Measurements from ENCODE around the gene NLK.

The NLK gene

GRCh38 chr17:28039251-28039650, 3.2 kb upstream of the NLK start:
- H3K36me3 ChIP-seq (ENCODE audit: control insufficient read depth in 2 of 2, insufficient read depth in 2 of 2, low read length in 2 of 2), result no peaks in the 10 kb centered on the region
- H3K9me3 ChIP-seq (ENCODE audit: control insufficient read depth in 2 of 2, low read length in 2 of 2), result no peaks in the 10 kb centered on the region
- peaks cover 10% of the 10 kb centered on the region for H3K4me1 ChIP-seq (ENCODE audit: control insufficient read depth, insufficient read depth, low read length)
- no peak overlapping the region for H3K27ac ChIP-seq (ENCODE audit: low read length)
- H3K27me3 ChIP-seq (ENCODE audit: control insufficient read depth in 1 of 2, insufficient read depth in 2 of 2, low read length in 2 of 2), result no peaks in the 10 kb centered on the region
- no peak overlapping the region for H3K9ac ChIP-seq (ENCODE audit: low read length in 2 of 2)
- H3K4me3 ChIP-seq (ENCODE audit: low read length in 2 of 2), result no peak overlapping the region

DNA sequence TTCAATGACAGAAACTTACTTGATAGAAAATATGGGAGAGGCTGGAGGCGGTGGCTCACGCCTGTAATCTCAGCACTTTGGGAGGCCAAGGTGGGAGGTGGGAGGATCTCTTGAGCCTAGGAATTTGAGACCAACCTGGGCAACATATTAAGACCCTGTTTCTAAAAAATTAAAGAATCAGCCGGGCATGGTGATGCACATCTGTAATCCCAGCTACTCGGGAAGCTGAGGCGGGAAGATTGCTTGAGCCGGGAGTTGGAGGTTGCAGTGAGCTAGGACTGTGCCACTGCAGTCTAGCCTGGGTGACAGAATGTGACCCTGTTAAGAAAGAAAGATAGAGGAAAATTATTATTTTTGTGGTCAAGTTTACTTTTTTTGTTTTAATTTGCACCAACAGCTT, 2.1 kb upstream of the NLK start:
- Histone ChIP-seq H3K9ac (ENCODE audit: low read length in 2 of 2) (no peak overlapping the region), H3K36me3 (ENCODE audit: control insufficient read depth in 2 of 2, insufficient read depth in 2 of 2, low read length in 2 of 2) (no peaks in the 10 kb centered on the region), H3K9me3 (ENCODE audit: control insufficient read depth in 2 of 2, low read length in 2 of 2) (no peaks in the 10 kb centered on the region), H3K4me3 (ENCODE audit: low read length in 2 of 2) (peak overlapping the region; percentile 42 to 54), H3K4me1 (ENCODE audit: control insufficient read depth, insufficient read depth, low read length) (peaks cover 10% of the 10 kb centered on the region), H3K27me3 (ENCODE audit: control insufficient read depth in 1 of 2, insufficient read depth in 2 of 2, low read length in 2 of 2) (no peaks in the 10 kb centered on the region), H3K27ac (ENCODE audit: low read length) (no peak overlapping the region)

DNA sequence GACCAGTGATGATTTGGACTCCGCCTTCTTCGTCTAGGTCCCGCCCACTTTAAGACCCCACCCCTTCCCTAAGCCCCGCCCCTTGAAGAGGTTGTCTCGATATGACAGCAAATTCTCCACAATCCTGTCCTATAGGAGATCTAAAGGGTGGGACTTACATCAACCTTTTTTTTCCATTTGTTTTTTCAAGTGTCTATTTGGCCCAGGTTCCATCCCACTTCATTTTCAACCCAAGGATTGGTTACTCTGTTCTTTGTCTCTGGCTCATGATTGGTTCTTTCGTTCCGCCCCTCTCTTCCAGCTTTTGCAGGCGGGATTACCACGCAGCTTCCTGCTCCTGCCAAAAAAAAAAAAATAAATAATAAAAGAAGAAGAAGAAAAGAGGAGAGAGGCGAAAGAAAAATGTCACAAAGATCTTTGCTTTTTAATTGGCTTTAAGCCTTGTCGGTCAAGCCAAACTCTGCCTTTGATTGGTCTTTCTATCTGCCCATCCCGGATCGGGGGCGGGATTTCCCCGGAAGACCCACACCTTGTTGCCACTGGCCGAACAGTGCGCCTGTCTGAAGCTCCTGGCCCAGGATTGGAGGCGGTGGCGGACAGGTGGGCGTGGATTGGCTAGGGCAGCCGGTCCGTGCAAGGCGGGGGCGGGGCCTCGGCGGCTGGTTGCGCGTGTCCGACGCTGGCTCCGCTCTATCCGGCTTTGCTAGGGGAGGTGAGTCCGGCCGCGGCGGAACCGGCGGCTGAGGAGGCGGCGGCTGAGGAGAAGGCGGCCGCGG, 1.2 kb upstream of the NLK start:
- Histone ChIP-seq H3K36me3 (ENCODE audit: control insufficient read depth in 2 of 2, insufficient read depth in 2 of 2, low read length in 2 of 2) (no peaks in the 10 kb centered on the region), H3K4me1 (ENCODE audit: control insufficient read depth, insufficient read depth, low read length) (peaks cover 10% of the 10 kb centered on the region), H3K27me3 (ENCODE audit: control insufficient read depth in 1 of 2, insufficient read depth in 2 of 2, low read length in 2 of 2) (no peaks in the 10 kb centered on the region), H3K27ac (ENCODE audit: low read length) (peak overlapping the region; percentile 46), H3K4me3 (ENCODE audit: low read length in 2 of 2) (peak overlapping the region; percentile 42 to 84), H3K9me3 (ENCODE audit: control insufficient read depth in 2 of 2, low read length in 2 of 2) (no peaks in the 10 kb centered on the region), H3K9ac (ENCODE audit: low read length in 2 of 2) (no peak overlapping the region)

- Histone ChIP-seq H3K27me3 (ENCODE audit: control insufficient read depth in 1 of 2, insufficient read depth in 2 of 2, low read length in 2 of 2) (no peaks in the 10 kb centered on the region), H3K9me3 (ENCODE audit: control insufficient read depth in 2 of 2, low read length in 2 of 2) (no peaks in the 10 kb centered on the region), H3K36me3 (ENCODE audit: control insufficient read depth in 2 of 2, insufficient read depth in 2 of 2, low read length in 2 of 2) (no peaks in the 10 kb centered on the region), H3K4me1 (ENCODE audit: control insufficient read depth, insufficient read depth, low read length) (peaks cover 10% of the 10 kb centered on the region), H3K9ac (ENCODE audit: low read length in 2 of 2) (peak overlapping the region; percentile 64 to 76), H3K4me3 (ENCODE audit: low read length in 2 of 2) (peak overlapping the region; percentile 61 to 84), H3K27ac (ENCODE audit: low read length) (peak overlapping the region; percentile 46)
Measured at GRCh38 chr17:28041844-28042656, 427 bp upstream of the NLK start.

- H3K9ac ChIP-seq (ENCODE audit: low read length in 2 of 2), result peak overlapping the region in 1 of 2 donors; percentile 64
- peak overlapping the region; percentile 61 to 84 for H3K4me3 ChIP-seq (ENCODE audit: low read length in 2 of 2)
- H3K27ac ChIP-seq (ENCODE audit: low read length), result no peak overlapping the region
- no peaks in the 10 kb centered on the region for H3K36me3 ChIP-seq (ENCODE audit: control insufficient read depth in 2 of 2, insufficient read depth in 2 of 2, low read length in 2 of 2)
- H3K27me3 ChIP-seq (ENCODE audit: control insufficient read depth in 1 of 2, insufficient read depth in 2 of 2, low read length in 2 of 2), result no peaks in the 10 kb centered on the region
- H3K4me1 ChIP-seq (ENCODE audit: control insufficient read depth, insufficient read depth, low read length), result peaks cover 10% of the 10 kb centered on the region
- H3K9me3 ChIP-seq (ENCODE audit: control insufficient read depth in 2 of 2, low read length in 2 of 2), result no peaks in the 10 kb centered on the region
Measured at GRCh38 chr17:28042721-28043291, 329 bp downstream of the NLK start.

- Histone ChIP-seq H3K9me3 (ENCODE audit: control insufficient read depth in 2 of 2, low read length in 2 of 2) (no peaks in the 10 kb centered on the region), H3K27me3 (ENCODE audit: control insufficient read depth in 1 of 2, insufficient read depth in 2 of 2, low read length in 2 of 2) (no peaks in the 10 kb centered on the region), H3K36me3 (ENCODE audit: control insufficient read depth in 2 of 2, insufficient read depth in 2 of 2, low read length in 2 of 2) (no peaks in the 10 kb centered on the region), H3K9ac (ENCODE audit: low read length in 2 of 2) (no peak overlapping the region), H3K4me3 (ENCODE audit: low read length in 2 of 2) (peak overlapping the region; percentile 5 to 47), H3K4me1 (ENCODE audit: control insufficient read depth, insufficient read depth, low read length) (peaks cover 10% of the 10 kb centered on the region), H3K27ac (ENCODE audit: low read length) (no peak overlapping the region)
Measured at GRCh38 chr17:28043296-28043695, 819 bp downstream of the NLK start.

- no peak overlapping the region for H3K9ac ChIP-seq (ENCODE audit: low read length in 2 of 2)
Measured at GRCh38 chr17:28043741-28044140, 1.3 kb downstream of the NLK start.

DNA sequence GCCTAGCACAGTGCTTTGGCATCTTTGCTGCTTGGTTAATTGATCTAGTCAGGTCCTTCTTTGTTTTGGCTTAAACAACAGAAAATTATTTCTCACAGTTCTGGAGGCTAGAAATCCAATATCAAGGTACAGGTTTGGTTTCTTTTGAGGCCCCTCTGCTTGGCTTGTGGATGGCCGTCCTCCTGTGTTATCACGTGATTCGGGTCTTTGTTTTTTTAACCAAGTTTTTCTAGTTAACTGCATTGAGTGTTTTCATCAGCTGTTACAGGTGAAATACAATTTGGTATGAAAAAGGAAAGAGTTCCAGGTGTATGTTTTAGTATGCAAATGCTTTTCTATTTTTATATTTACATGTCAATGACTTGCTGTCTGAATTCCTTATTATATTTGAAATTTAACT, 2.8 kb downstream of the NLK start:
- H3K9me3 ChIP-seq (ENCODE audit: control insufficient read depth in 2 of 2, low read length in 2 of 2), result no peaks in the 10 kb centered on the region
- H3K27me3 ChIP-seq (ENCODE audit: control insufficient read depth in 1 of 2, insufficient read depth in 2 of 2, low read length in 2 of 2), result no peaks in the 10 kb centered on the region
- no peak overlapping the region for H3K4me3 ChIP-seq (ENCODE audit: low read length in 2 of 2)
- H3K36me3 ChIP-seq (ENCODE audit: control insufficient read depth in 2 of 2, insufficient read depth in 2 of 2, low read length in 2 of 2), result no peaks in the 10 kb centered on the region
- H3K27ac ChIP-seq (ENCODE audit: low read length), result no peak overlapping the region
- no peak overlapping the region for H3K9ac ChIP-seq (ENCODE audit: low read length in 2 of 2)
- H3K4me1 ChIP-seq (ENCODE audit: control insufficient read depth, insufficient read depth, low read length), result peaks cover 10% of the 10 kb centered on the region

More at GRCh38 chr17:28043741-28044140, 1.3 kb downstream of the NLK start:
- peak overlapping the region in 1 of 2 donors; percentile 5 for H3K4me3 ChIP-seq (ENCODE audit: low read length in 2 of 2)
- H3K4me1 ChIP-seq (ENCODE audit: control insufficient read depth, insufficient read depth, low read length), result peaks cover 10% of the 10 kb centered on the region
- H3K9me3 ChIP-seq (ENCODE audit: control insufficient read depth in 2 of 2, low read length in 2 of 2), result no peaks in the 10 kb centered on the region
- no peak overlapping the region for H3K27ac ChIP-seq (ENCODE audit: low read length)
- no peaks in the 10 kb centered on the region for H3K27me3 ChIP-seq (ENCODE audit: control insufficient read depth in 1 of 2, insufficient read depth in 2 of 2, low read length in 2 of 2)
- H3K36me3 ChIP-seq (ENCODE audit: control insufficient read depth in 2 of 2, insufficient read depth in 2 of 2, low read length in 2 of 2), result no peaks in the 10 kb centered on the region

GRCh38 chr17:28046034-28046825, 3.8 kb downstream of the NLK start:
- no peak overlapping the region for H3K4me3 ChIP-seq (ENCODE audit: low read length in 2 of 2)
- no peaks in the 10 kb centered on the region for H3K9me3 ChIP-seq (ENCODE audit: control insufficient read depth in 2 of 2, low read length in 2 of 2)
- H3K27ac ChIP-seq (ENCODE audit: low read length), result no peak overlapping the region
- no peak overlapping the region for H3K9ac ChIP-seq (ENCODE audit: low read length in 2 of 2)
- no peaks in the 10 kb centered on the region for H3K27me3 ChIP-seq (ENCODE audit: control insufficient read depth in 1 of 2, insufficient read depth in 2 of 2, low read length in 2 of 2)
- H3K4me1 ChIP-seq (ENCODE audit: control insufficient read depth, insufficient read depth, low read length), result peaks cover 10% of the 10 kb centered on the region
- no peaks in the 10 kb centered on the region for H3K36me3 ChIP-seq (ENCODE audit: control insufficient read depth in 2 of 2, insufficient read depth in 2 of 2, low read length in 2 of 2)

- H3K4me1 ChIP-seq (ENCODE audit: control insufficient read depth, insufficient read depth, low read length), result peaks cover 3% of the 10 kb centered on the region
- H3K4me3 ChIP-seq (ENCODE audit: low read length in 2 of 2), result no peak overlapping the region
- H3K27me3 ChIP-seq (ENCODE audit: control insufficient read depth in 1 of 2, insufficient read depth in 2 of 2, low read length in 2 of 2), result no peaks in the 10 kb centered on the region
- H3K9ac ChIP-seq (ENCODE audit: low read length in 2 of 2), result no peak overlapping the region
- no peaks in the 10 kb centered on the region for H3K9me3 ChIP-seq (ENCODE audit: control insufficient read depth in 2 of 2, low read length in 2 of 2)
- H3K36me3 ChIP-seq (ENCODE audit: control insufficient read depth in 2 of 2, insufficient read depth in 2 of 2, low read length in 2 of 2), result no peaks in the 10 kb centered on the region
- no peak overlapping the region for H3K27ac ChIP-seq (ENCODE audit: low read length)
Measured at GRCh38 chr17:28047806-28048205, 5.3 kb downstream of the NLK start.

All from stomach smooth muscle (tissue), 2 donors.